ENCODE data around the gene KLHL36.

KLHL36 gene

DNA sequence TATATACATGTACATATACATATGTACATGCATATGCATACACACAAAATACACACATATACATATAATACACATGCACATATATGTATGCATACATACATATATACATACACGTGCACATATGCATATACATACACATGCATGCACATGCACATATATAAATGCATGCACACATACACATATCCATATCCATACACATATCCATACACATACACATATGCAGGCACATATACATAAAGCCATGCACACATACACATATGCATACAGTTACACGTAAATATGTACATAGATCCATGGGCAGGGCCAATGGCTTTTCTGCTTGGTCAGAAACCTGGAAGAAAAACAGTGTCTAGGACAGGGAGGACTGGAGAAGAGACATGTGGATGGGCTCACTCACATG is 27.6 kb downstream of the KLHL36 start:
- no peak for TF ChIP-seq CTCF (IDR thresholded peaks at IDR 0.05; ENCODE audit: low read depth, low read length)
- DNase-seq (ENCODE audit: low read depth in 2 of 2) = no peak
- H3K4me3 ChIP-seq (replicated peaks in 1 of 2; ENCODE audit: low read depth in 2 of 2, low read length in 2 of 2) = no peak overlapping the region

- no peak overlapping the region for H3K4me3 ChIP-seq (replicated peaks in 1 of 2; ENCODE audit: low read depth in 2 of 2, low read length in 2 of 2)
- no peak for DNase-seq (ENCODE audit: low read depth in 2 of 2)
- TF ChIP-seq CTCF (IDR thresholded peaks at IDR 0.05; ENCODE audit: low read depth, low read length) = no peak
Observed at GRCh38 chr16:84677017-84677803, 28.9 kb downstream of the KLHL36 start.

DNA sequence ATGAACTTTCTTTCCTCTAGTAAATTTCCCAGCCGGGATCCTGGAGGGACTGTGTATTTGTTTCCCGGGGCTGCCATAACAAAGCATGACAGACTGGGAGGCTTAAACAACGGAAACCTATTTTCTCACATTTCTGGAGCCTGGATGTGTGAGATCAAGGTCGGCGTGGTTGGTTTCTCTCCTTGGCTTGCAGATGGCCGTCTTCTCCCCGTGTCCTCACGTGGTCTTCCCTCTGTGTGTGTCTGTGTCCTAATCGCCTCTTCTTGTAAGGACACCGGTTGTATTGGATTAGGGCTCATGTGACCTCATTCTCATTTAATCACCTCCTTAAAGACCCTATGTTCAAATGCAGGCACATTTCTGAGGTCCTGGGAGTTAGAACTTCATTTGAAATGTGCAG is 29.5 kb downstream of the KLHL36 start:
- DNase-seq (ENCODE audit: low read depth in 2 of 2) = no peak
- no peak for TF ChIP-seq CTCF (IDR thresholded peaks at IDR 0.05; ENCODE audit: low read depth, low read length)
- no peak overlapping the region for H3K4me3 ChIP-seq (replicated peaks in 1 of 2; ENCODE audit: low read depth in 2 of 2, low read length in 2 of 2)

DNA sequence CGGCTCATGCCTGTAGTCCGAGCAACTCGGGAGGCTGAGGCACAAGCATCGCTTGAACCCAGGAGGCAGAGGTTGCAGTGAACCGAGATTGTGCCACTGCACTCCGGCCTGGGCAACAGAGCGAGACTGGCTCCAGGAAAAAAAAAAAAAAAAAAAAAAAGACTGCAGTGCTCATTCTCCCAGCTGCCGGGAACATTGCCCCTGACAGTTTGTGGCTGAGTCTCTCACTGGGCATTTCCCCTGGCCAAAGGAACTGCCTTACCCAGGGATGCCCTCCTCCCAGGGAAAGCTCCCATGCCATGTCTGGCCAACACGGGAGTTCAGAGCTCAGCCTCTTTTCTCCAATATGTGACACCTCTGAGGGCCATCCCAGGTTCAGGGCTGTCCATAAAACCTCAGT is 30.2 kb downstream of the KLHL36 start:
- H3K4me3 ChIP-seq (replicated peaks in 1 of 2; ENCODE audit: low read depth in 2 of 2, low read length in 2 of 2) = no peak overlapping the region
- DNase-seq (ENCODE audit: low read depth in 2 of 2) = no peak
- no peak for TF ChIP-seq CTCF (IDR thresholded peaks at IDR 0.05; ENCODE audit: low read depth, low read length)

DNA sequence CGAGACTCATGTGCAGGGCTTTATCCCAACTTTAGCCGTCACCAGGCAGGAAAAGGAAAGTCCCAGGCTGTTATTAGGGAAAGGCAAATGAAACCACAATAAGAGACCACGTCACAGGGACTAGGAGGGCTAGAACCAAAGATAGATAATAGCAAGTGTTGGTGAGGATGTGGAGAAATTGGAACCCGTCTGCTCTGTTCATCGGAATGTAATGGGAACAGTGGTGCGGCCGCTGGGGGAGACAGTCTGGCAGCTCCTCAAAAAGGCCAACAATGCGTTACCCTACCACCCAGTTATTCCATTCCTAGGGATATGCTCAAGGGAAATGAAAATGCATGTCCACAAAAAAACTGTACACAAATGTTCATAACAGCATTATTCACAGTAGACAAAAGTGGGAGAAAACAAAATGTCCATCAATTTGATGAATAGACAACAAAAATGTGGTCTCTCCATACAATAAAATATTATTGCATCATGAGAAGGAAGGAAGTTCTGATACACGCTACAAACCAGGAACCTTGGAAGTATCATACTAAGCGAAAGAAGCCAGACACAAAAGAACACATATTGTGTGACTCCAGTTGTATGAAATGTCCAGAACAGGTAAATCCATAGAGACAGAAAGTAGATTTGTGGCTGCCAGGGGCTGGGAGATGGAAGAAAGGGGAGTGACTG is 32.0 kb downstream of the KLHL36 start:
- H3K4me3 ChIP-seq (replicated peaks in 1 of 2; ENCODE audit: low read depth in 2 of 2, low read length in 2 of 2) = no peak overlapping the region
- DNase-seq (ENCODE audit: low read depth in 2 of 2) = no peak
- TF ChIP-seq CTCF (IDR thresholded peaks at IDR 0.05; ENCODE audit: low read depth, low read length) = no peak

DNA sequence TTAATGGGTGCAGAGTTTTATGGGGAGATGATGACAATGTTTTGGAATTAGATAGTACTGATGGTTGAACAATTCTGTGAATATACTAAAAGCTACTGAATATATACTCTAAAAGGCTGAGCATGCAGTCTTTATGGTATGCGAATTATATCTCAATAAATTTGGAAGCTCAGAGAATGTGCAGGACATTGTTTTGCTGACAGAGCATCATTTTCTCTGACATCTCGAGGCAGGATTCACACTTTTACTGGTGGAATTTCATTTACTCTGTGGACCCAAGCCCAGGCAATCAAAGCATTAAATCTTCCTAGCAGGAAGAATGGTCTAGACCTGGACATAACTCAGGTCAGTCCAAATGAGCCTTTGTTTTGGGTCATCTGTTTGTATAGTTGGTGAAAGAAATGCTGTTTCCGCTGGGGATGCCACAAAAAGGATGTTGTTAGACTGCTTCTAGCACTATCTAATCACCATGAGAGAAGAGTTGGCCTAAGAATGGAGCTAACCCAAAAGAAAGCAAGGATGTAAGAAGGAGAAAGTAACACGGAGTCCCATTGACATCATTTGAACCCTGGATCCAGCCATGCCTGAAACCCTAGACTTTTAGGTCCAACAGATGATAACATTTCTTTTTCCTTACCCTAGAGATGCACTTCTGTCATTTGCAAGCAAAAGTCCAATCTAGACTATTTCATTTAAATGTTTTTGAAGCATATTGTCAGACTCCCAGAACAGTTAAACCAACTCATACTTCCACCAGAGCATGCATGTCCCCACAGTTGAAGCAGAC is 32.7 kb downstream of the KLHL36 start:
- TF ChIP-seq CTCF (IDR thresholded peaks at IDR 0.05; ENCODE audit: low read depth, low read length) = no peak
- no peak overlapping the region for H3K4me3 ChIP-seq (replicated peaks in 1 of 2; ENCODE audit: low read depth in 2 of 2, low read length in 2 of 2)
- no peak for DNase-seq (ENCODE audit: low read depth in 2 of 2)

All from cardiac fibroblast (primary cell).